DMS79 treated with DMSO at 0.1 percent for 48 hours (cell line): ENCODE data around the gene USP19.

Source experiments
- DNase-seq: peaks from one replicate; lab custom pipeline; 2025; lab: John Stamatoyannopoulos, UW

The USP19 gene

DNA sequence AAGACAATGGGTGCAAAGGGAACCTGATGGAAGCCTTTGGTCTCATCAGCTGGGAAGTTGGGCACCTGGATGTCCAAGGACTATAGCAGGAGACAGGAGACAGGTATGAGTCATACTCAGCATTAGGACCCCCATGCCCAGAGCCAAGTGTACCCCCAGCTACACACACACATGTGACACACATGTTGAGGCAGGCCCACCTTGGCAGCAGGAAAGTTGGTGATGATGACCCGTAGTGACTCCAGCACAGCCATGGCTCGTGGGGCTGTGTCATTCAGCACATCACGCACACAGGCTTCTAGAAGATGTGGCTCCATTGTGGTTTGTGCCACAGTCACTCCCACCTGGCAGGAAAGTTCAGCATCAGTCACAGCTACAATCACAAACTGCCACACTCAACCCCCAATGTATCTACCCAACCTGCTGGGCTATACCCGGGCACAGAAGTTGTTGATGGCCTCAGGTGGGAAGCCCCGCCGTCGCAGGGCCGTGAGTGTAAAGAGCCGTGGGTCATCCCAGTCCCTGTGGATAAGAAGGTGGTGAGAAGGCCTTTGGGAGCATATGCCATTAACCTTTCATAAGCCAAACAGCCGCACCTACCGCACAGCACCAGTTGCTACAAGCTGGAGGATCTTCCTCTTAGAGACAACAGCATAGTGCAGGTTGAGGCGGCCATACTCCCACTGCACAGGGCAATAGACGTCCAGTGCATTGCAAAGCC is 21.6 kb downstream of the USP19 start:
- DNase-seq: no peak

DNA sequence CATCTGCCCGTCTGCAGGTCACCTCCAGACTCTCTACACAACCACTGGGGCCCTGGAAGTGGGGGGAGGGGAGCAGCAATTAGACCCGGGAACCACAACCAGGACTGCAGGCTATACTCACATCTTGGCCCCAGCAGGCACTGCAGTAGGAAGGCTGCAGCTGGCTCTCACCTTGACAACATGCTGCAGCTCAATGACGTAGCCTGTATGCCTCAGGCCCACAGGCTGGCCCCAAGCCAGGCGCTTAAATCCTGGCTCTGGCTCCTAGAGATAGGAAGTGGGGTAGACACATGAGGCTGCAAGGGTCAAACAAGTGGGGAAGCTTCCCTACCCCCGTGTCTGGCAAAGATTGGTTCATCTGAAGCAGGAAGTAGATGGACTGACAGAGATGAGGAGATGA is 22.2 kb downstream of the USP19 start:
- DNase-seq: peak; percentile 28

DNA sequence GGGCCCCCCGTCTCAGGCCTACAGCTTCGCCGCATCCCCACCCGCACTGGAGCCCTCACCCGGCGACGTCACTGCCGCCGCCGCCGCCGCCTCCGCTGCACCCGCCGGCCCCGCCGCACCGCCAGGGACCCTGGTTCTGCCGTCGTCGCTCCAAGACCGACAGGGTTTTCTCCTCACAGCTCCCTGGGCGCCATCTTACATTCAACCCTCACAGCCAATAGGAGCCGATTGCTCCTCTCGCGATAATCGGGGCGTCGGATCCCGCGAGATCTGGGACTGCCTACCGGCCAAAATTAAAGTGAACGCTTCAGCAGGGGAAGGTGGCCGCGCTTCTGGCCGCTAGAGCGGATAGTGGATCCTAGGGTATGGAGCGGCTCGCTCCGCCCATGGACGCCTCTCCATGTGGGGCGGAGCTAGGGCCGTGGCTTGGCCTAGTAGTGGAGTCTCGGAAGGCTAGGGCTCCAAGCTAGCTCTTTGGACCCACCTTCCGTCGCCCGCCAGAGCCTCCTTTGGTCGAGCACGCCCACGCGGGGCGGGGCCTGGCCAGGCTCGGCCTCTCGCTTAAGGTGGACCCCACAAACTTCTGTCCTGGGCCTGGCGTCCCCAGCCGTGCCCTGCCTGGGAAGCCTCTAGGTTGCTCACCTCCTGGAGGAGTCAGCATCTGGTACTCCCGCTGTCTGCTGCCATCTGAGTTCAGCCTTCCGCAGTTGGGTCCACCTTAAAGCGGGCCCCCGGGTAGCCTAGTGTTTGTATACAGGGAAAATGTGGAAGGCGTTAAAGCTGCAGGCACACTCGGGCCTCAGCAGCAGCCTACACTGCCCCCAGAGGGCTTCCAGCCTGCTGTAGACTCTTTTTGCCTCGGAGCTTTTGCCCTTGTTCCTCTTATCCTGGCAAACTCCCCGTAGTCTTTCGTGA is 26.5 kb downstream of the USP19 start, which contains the start of gene QRICH1:
QRICH1 (minus strand) TSS at position 219 of the 915 bp plus-strand sequence. CDS start 17,054 bp downstream, outside the sequence.
- peak; percentile 77 for DNase-seq

DNA sequence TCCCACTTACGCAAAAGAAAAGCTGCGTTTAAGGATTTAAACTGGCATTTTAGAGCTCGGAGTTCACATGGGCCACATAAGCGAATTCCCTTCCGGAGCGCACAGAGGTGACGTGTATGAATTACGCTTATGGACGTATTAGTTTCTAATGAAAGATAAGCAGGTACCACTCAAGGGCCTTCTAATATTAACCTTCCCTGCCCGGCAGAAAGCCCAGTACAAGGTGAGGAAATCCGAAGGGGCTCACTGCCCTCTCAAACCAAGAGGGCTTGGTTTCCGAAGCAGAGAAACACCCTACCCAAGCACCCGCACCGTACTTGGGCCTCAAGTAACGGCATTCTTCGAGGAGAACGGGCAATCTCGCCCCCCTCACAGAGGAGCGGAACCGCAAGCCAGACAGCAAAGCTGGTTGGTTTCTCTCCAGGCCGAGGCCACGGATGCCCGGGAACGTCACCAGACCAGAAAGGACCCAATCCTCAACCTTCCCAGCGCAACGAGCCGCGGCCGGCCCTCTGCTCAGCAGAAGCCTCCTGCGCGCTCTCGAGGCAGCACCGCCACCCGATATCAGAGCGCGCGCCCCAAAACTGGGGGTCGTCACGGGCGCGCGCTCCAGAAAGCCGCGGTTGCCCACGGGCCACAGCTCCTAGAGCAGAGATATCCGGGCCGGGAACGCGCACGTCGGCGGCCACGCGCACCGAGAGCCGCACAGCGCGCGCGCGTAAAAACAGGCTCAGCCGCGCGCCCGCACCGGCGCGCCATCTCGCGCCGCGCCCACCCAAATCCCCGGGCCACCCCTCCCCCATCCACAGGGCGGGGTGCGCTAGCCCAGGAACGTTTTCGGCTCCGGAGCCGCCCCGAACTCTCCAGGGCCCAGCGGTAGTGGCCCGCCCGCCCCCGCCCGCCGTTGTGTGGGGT is 27.4 kb downstream of the USP19 start:
- DNase-seq: peak; percentile 16

DNA sequence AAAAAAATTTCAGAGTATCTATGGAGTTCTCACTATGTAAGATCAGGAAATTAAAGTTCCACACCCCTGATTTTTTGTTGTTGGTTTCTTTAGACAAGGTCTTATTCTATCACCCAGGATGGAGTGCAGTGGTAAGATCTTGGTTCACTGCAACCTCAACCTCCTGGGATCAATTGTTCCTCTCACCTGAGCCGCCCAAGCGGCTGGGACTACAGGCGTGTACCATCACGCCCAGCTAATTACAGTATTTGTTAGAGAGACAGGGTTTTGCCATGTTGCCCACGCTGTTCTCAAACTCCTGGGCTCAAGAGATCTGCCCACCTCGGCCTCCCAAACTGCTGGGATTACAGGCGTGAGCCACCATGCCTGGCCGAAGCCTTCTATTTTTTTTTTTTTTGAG is 39.2 kb downstream of the USP19 start:
- no peak for DNase-seq

DNA sequence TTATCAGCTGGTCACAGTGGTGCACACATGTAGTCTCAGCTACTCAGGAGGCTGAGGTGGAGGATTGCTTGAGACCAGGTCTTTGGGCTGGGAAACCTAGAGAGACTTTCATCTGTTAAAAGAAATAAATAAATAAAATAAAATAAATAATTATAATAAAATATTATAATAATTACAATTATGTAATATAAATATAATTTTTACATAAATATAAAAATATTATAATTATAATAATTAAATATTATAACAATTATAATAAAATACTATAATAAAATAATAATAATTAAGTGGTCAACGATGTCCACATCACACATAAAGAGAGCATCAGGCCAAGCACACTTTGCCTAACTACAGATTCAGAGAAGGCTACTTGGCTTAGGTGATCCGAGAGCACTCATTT is 41.4 kb downstream of the USP19 start:
- no peak for DNase-seq

DNA sequence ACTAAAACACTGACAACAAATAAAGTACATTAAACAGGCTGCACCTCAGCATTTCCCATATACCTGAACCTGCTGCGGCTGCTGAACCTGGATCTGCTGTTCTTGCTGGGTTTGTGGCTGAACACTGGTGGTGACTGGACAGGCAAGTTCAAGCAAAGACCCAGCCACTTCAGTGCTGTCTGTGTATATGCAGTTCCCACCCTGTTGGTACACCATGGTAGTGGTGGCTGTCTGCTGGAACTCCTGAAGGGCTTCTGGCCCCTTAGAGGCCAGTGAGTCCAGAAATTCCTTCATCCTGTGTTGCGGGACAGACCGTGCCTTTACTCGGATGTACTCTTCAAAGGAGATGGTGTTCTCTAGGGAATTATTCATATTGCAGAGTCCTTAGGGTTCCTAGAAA is 44.0 kb downstream of the USP19 start:
- DNase-seq: no peak

DNA sequence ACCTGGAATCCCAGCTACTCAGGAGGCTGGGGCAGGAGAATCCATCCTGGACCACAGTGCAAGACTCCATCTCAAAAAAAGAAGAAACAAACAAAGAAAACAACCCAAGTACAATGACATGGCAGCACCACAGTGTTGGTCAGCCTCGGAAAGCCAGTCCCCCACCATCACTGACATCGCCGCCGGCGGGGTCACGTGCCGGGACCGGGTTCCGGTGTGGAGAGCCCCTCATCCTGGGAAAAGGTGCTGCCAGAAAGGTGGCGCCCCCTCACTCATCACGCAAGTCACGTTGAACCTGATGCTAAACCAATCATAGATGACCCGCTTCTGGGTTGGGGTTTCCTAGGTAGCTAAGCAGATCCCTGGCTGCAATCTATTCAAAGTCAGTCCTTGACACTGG is 44.5 kb downstream of the USP19 start:
- no peak for DNase-seq
